K562 (cell line): ENCODE data around the gene CAMSAP3. TPM values are rescaled to one million over a fixed set of nuclear protein-coding genes. Genes with fewer than 3 reads are reported as not detected.

ENCODE experiments used
- ATAC-seq: fragments of 200-7000 bp; cut with Tn5 transposase; 3 replicates; pipeline ENCODE4 v1.9.1; 2020; ENCODE audit warnings: moderate library complexity
- BruUV-seq: library from RNA; stranded (reverse); fragments of 400-500 nt; replicated peaks from 2 replicates; lab custom pipeline; 2021; lab: Mats Ljungman, UMichigan
- CTCF ChIA-PET: fragments of 300-600 bp; formaldehyde crosslinking; extraction: SDS; loops from one replicate; lab custom pipeline; 2021; ENCODE audit warnings: low intra/inter-chr PET ratio; lab: Yijun Ruan, JAX
- POLR2A ChIA-PET: fragments of 300-600, 350-650 bp; sonication (Branson Sonifier 250); formaldehyde crosslinking; extraction: SDS; loops from one replicate; lab custom pipeline; 2021; ENCODE audit warnings: antibody characterized with exemption, inconsistent platforms; lab: Yijun Ruan, JAX
- DNase-seq, 4 experiments: peaks; one replicate each; pipeline versions ENCODE4 v3.0.0 to v3.0.0-alpha.2; 2011 to 2018; ENCODE audit warnings: low spot score in 3 of 4, mixed read lengths in 3 of 4; ENCODE audit errors: extremely low read depth in 1 of 4
- FAIRE-seq: peaks from 2 replicates; lab custom pipeline; 2011; peaks lifted over from hg19 to GRCh38; lab: Jason Lieb, UNC
- H2AFZ ChIP-seq: 2 replicates; pipeline ENCODE4 v1.6.0; 2011; ENCODE audit warnings: low read depth, low read length, control low read depth, inconsistent platforms
- H3K27ac ChIP-seq: fragments of 200-600 bp; 3 replicates; pipeline ENCODE4 v1.8.0; 2011; ENCODE audit warnings: low read depth, mild to moderate bottlenecking, control low read depth, inconsistent platforms, low read length, moderate library complexity, mixed read lengths; ENCODE audit errors: extremely low read depth
- H3K27me3 ChIP-seq, 2 experiments: fragments of 300-600 bp in 1 of 2; 2 replicates in 1 of 2; 3 replicates in 1 of 2; pipeline versions ENCODE4 v1.6.0 to v1.8.0; 2011; ENCODE audit warnings: inconsistent platforms in 2 of 2, low read length in 2 of 2, mild to moderate bottlenecking in 1 of 2, mixed read lengths in 1 of 2, moderate library complexity in 1 of 2; ENCODE audit not compliant: control insufficient read depth in 2 of 2, insufficient read depth in 2 of 2
- H3K36me3 ChIP-seq: fragments of 300-600 bp; 3 replicates; pipeline ENCODE4 v1.8.0; 2011; ENCODE audit warnings: mild to moderate bottlenecking, low read length, inconsistent platforms; ENCODE audit not compliant: control insufficient read depth, insufficient read depth
- H3K4me1 ChIP-seq, 2 experiments: fragments of 200-600 bp in 1 of 2; replicated peaks in 1 of 2; 2 replicates in 1 of 2; 3 replicates in 1 of 2; pipeline versions ENCODE4 v1.5.1 to v1.8.0; 2011; ENCODE audit warnings: inconsistent platforms in 2 of 2, low read length in 2 of 2, mild to moderate bottlenecking in 1 of 2, mixed read lengths in 1 of 2, moderate library complexity in 1 of 2; ENCODE audit not compliant: control insufficient read depth in 2 of 2, insufficient read depth in 2 of 2
- H3K4me2 ChIP-seq: 2 replicates; pipeline ENCODE4 v1.6.1; 2011; ENCODE audit warnings: low read length, control low read depth, inconsistent platforms, mixed read lengths; ENCODE audit not compliant: insufficient read depth
- H3K4me3 ChIP-seq: fragments of 200-600 bp; sonication (generic), shearing (Covaris generic); 2 replicates; pipeline ENCODE4 v1.5.1; 2016; ENCODE audit warnings: control low read depth, inconsistent platforms
- H3K79me2 ChIP-seq: fragments of 200-600 bp; 3 replicates; pipeline ENCODE4 v1.8.0; 2011; ENCODE audit warnings: low read length, inconsistent platforms; ENCODE audit not compliant: control insufficient read depth, insufficient read depth
- H3K9ac ChIP-seq, 2 experiments: 2 replicates each; pipeline versions ENCODE4 v1.6.0 to v1.6.1; 2011; ENCODE audit warnings: low read depth in 2 of 2, low read length in 2 of 2, control low read depth in 1 of 2, inconsistent platforms in 1 of 2, mild to moderate bottlenecking in 1 of 2, mixed read lengths in 1 of 2; ENCODE audit not compliant: insufficient read depth in 1 of 2
- H3K9me1 ChIP-seq: one replicate; pipeline ENCODE4 v1.6.0; 2011; ENCODE audit warnings: inconsistent platforms, mild to moderate bottlenecking, low read length, moderate library complexity; ENCODE audit not compliant: control insufficient read depth, insufficient read depth
- H3K9me3 ChIP-seq: replicated peaks from 2 replicates; pipeline ENCODE4 v1.5.1; 2011; ENCODE audit warnings: low read depth, low read length, inconsistent platforms; ENCODE audit not compliant: control insufficient read depth, insufficient read depth
- H4K20me1 ChIP-seq: replicated peaks from 2 replicates; pipeline ENCODE4 v1.6.1; 2011; ENCODE audit warnings: low read length, inconsistent platforms, mixed read lengths; ENCODE audit not compliant: control insufficient read depth, insufficient read depth
- ARID4B ChIP-seq: sonication (generic); formaldehyde crosslinking; IDR thresholded peaks from 2 replicates; pipeline ENCODE4 v1.8.0; 2022; ENCODE audit warnings: mild to moderate bottlenecking, missing genetic modification reagents
- ELF1 ChIP-seq: fragments of 200-800 bp; sonication (Bioruptor generic); IDR thresholded peaks from 2 replicates; pipeline ENCODE4 v1.6.1; 2016; ENCODE audit warnings: missing genetic modification characterization, missing compliant biosample characterization
- ELF4 ChIP-seq: fragments of 450-650 bp; formaldehyde crosslinking; IDR thresholded peaks from 2 replicates; pipeline ENCODE4 v1.4.0; 2022; ENCODE audit warnings: missing genetic modification characterization
- ETV1 ChIP-seq: fragments of 450-650 bp; conservative IDR thresholded peaks from 2 replicates; pipeline ENCODE4 v1.6.1; 2016; ENCODE audit warnings: missing genetic modification characterization, control low read depth, low read depth, missing compliant biosample characterization
- KDM1A ChIP-seq, 2 experiments: fragments of 450-650 bp; IDR thresholded peaks; 2 replicates each; pipeline ENCODE4 v1.6.1; 2016; ENCODE audit warnings: mild to moderate bottlenecking in 2 of 2
- MAFG ChIP-seq: fragments of 450-650 bp; conservative IDR thresholded peaks from 2 replicates; pipeline ENCODE4 v1.6.1; 2016; ENCODE audit warnings: missing genetic modification characterization, missing compliant biosample characterization
- NFRKB ChIP-seq: fragments of 450-650 bp; IDR thresholded peaks from 2 replicates; pipeline ENCODE4 v1.6.1; 2016; ENCODE audit warnings: low read depth
- NR2C1 ChIP-seq, 2 experiments: fragments of 450-650 bp; IDR thresholded peaks; 2 replicates each; pipeline ENCODE4 v1.6.1; 2017; ENCODE audit warnings: mild to moderate bottlenecking in 2 of 2, antibody characterized with exemption in 1 of 2, inconsistent platforms in 1 of 2, missing compliant biosample characterization in 1 of 2, missing genetic modification characterization in 1 of 2
- SRSF7 ChIP-seq: fragments of 200-400 bp; formaldehyde crosslinking; optimal IDR thresholded peaks from 2 replicates; pipeline ENCODE3; 2017; ENCODE audit warnings: mild to moderate bottlenecking, low read depth, low read length
- TEAD1 ChIP-seq, 2 experiments: fragments of 450-650 bp in 1 of 2; sonication (generic) in 1 of 2; formaldehyde crosslinking; IDR thresholded peaks; 2 replicates each; pipeline versions ENCODE4 v1.4.0 to v1.8.0; 2020 to 2022; ENCODE audit warnings: mild to moderate bottlenecking in 2 of 2, missing genetic modification reagents in 1 of 2
- THRAP3 ChIP-seq: fragments of 450-650 bp; IDR thresholded peaks from 2 replicates; pipeline ENCODE4 v1.6.1; 2016; ENCODE audit warnings: mild to moderate bottlenecking, inconsistent platforms, borderline replicate concordance
- TRIM25 ChIP-seq: fragments of 450-650 bp; IDR thresholded peaks from 2 replicates; pipeline ENCODE4 v1.7.0; 2016; ENCODE audit warnings: borderline replicate concordance
- ZNF3 ChIP-seq: fragments of 250-450 bp; sonication (Bioruptor Pico); IDR thresholded peaks from 2 replicates; pipeline ENCODE4 v1.5.0; 2021; ENCODE audit warnings: mild to moderate bottlenecking, moderate library complexity
- ZNF586 ChIP-seq: fragments of 450-650 bp; formaldehyde crosslinking; conservative IDR thresholded peaks from 2 replicates; pipeline ENCODE4 v1.4.0; 2020; ENCODE audit warnings: mild to moderate bottlenecking, moderate library complexity
- ZNF76 ChIP-seq: fragments of 250-450 bp; sonication (Bioruptor Pico); IDR thresholded peaks from 2 replicates; pipeline ENCODE4 v1.4.0; 2020; ENCODE audit warnings: mild to moderate bottlenecking, moderate library complexity, borderline replicate concordance
- WGBS: fragments of 100-300 bp; shearing (Covaris generic); methylation state at CpG from one replicate; pipeline ENCODE4 v1.1.6; 2016; ENCODE audit warnings: low coverage, mixed read lengths; ENCODE audit not compliant: insufficient coverage; ENCODE audit errors: missing lambda C conversion rate; 5-methylcytosine and 5-hydroxymethylcytosine counted together
- in situ Hi-C: fragments of 300-500 bp; cut with MboI; formaldehyde crosslinking; loops from 4 replicates; pipeline ENCODE4 v1.15.0; 2018; ENCODE audit warnings: inconsistent platforms, mixed read lengths
- intact Hi-C: fragments of 100-400 bp; cut with micrococcal nuclease; formaldehyde crosslinking; loops from 2 replicates; pipeline ENCODE4 v1.14.2; 2022
- polyA plus RNA-seq, 8 experiments: library from polyadenylated mRNA; depleted of rRNA in 4 of 8; stranded (reverse) in 5 of 8; unstranded in 3 of 8; fragments of >200 nt; fragmentation: Nextera tagmentation in 2 of 8; fragmentation: Illumina TruSeq in 1 of 8; extraction: Ambion mirVana in 2 of 8; extraction: Trizol in 1 of 8; gene quantifications; 2 replicates each; pipeline versions ENCODE4 v1.2.1 to v1.2.3, GENCODE V29; 2011 to 2014; ENCODE audit warnings: inconsistent platforms in 1 of 8, missing spikeins in 1 of 8
- total RNA-seq, 7 experiments: library from RNA; depleted of rRNA in 6 of 7; stranded (reverse); fragments of >200 nt in 6 of 7; fragmentation: Illumina TruSeq in 2 of 7; extraction: Trizol in 2 of 7; gene quantifications; 2 replicates each; pipeline versions ENCODE4 v1.2.1 to v1.2.3, GENCODE V29; 2011 to 2021; ENCODE audit warnings: low replicate concordance in 1 of 7

CAMSAP3 gene
- total and polyA plus RNA-seq, 9 of the 15 experiments (the other 6 are each of a cell fraction or from before 2014, with no cell fraction given) = 0.01 to 0.89 (median 0.22) TPM; not detected in 1

- WGBS = 75% methylated on average over 30 of the region's 62 CpGs
- no peaks in the 10 kb centered on the region for H3K27me3 ChIP-seq
- peak overlapping the region; percentile 77 for H2AFZ ChIP-seq
- no peaks in the 10 kb centered on the region for H4K20me1 ChIP-seq
- in situ Hi-C loops = no loop called here
- peaks cover 0 to 29% of the 10 kb centered on the region in 2 experiments; a peak in 3 of 5 replicates for H3K4me1 ChIP-seq
- intact Hi-C loops = no loop called here
- no peak overlapping the region; the same call in 1 of the 2 replicates for H3K4me2 ChIP-seq
- H3K9me1 ChIP-seq = no peaks in the 10 kb centered on the region
- peaks cover 13% of the 10 kb centered on the region; the same call in 1 of the 3 replicates for H3K36me3 ChIP-seq
- peak overlapping the region; percentile 72; the same call in 2 of the 3 replicates for H3K27ac ChIP-seq
- peak overlapping the region; percentile 34 for H3K4me3 ChIP-seq
- ChIA-PET CTCF (no interaction called here), POLR2A (interaction anchor here (0.7 kb wide), 1 partner anchor 243 kb away, joined by 3 read pairs; no protein-coding TSS in a partner anchor)
- H3K79me2 ChIP-seq = no peaks in the 10 kb centered on the region
- FAIRE-seq (no peak), DNase-seq (peak; percentile 41 to 90 (median 88)), ATAC-seq (peak; percentile 87)
- 0 out of 2 replicates have a peak, but pooled peaks cover 3% of the 10 kb centered on the region for H3K9me3 ChIP-seq
- H3K9ac ChIP-seq = peak overlapping the region in 1 of 2 experiments; percentile 65; a peak in 1 of 4 replicates
- no TSS peak for BruUV-seq
- TF ChIP-seq ETV1 (tag) (no peak), ARID4B (CRISPR knock-in tag) (no peak), TRIM25 (no peak), THRAP3 (no peak), KDM1A (IDR thresholded peaks at IDR 0.05) (no peak), MAFG (tag) (no peak), NFRKB (no peak), ELF4 (CRISPR knock-in tag) (no peak), ZNF586 (CRISPR knock-in tag) (no peak), ZNF3 (CRISPR knock-in tag) (no peak), NR2C1 (IDR thresholded peaks at IDR 0.05) (no peak), NR2C1 (tag; IDR thresholded peaks at IDR 0.05) (no peak), SRSF7 (no peak), ELF1 (no peak), TEAD1 (CRISPR knock-in tag; IDR thresholded peaks at IDR 0.05) (no peak), ZNF76 (no peak)
Measured at GRCh38 chr19:7554990-7555864, 40.4 kb upstream of the CAMSAP3 start.
